ENCODE measurements around the gene PPP1CA. TPM values are rescaled to one million over a fixed set of nuclear protein-coding genes. Genes with fewer than 3 reads are reported as not detected.

PPP1CA gene
- total RNA-seq, 1 donor, result 172 TPM

DNA sequence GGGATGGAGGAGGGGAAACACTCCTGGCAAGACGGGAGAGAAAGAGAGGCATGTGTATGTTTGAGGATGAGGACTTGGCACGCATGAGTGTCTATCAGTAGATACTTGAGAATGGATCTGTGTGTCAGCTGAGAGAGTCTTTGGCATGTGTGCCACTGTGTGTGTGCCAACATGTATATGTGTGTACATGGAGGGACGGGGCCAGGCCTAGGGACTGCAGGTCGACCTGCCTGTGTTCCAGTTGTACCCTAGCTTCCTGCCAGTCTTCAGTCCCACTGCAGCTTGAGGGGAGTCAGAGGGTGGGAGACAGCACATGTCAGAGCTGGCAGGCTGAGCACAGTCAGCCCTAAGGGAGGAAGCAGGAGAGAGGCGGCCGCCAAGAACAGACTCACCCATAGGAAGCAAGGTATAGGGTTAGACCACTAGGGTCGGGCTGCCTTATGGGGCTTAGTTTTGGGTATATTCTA is 33.9 kb downstream of the PPP1CA start:
- DNase-seq (ENCODE audit: low read depth), result no peak
- H3K4me3 ChIP-seq (ENCODE audit: low read depth, low read length), result no peak overlapping the region
- TF ChIP-seq CTCF (IDR thresholded peaks at IDR 0.05; ENCODE audit: insufficient read depth, low read depth, low read length), result no peak

DNA sequence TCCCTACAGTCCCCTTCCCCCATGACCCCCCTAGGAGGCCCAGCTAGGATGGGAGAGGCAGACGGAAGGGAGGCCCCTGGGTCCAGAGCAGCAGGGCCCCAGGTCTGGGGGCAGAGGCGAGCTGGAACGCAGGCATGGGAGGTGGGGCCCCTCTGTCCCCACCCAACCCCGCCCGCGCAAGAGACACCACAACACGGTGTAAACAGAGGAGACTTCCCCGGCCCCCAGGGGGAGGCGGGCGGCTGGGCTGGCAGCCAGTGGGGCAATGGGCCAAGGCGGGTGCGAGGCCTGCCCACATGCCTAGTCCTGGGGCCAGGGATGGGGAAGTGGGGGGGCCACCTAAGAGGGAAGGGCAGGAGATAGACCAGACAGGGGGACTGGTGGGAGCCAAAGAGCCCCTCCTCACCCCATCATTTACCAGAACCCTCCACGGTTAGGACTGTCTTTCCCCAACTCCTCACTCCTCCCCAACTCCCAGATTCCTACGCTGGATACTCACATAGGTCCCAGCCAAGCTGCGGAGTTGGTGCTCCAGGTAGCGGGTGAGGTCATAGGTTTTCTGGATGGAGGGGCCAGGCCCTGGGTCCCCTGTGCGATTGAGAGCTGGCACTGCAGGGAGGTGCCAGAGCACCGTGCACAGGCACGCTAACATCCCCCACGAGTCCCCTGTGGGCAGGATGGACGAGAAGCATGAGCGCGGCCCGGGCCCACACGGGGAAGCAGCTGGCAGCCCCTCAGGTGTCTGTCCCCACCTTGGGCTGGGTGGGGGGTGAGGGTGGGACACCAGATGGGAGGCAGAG is 34.5 kb downstream of the PPP1CA start:
- DNase-seq (ENCODE audit: low read depth), result peak; percentile 46
- H3K4me3 ChIP-seq (ENCODE audit: low read depth, low read length), result no peak overlapping the region
- no peak for TF ChIP-seq CTCF (IDR thresholded peaks at IDR 0.05; ENCODE audit: insufficient read depth, low read depth, low read length)

DNA sequence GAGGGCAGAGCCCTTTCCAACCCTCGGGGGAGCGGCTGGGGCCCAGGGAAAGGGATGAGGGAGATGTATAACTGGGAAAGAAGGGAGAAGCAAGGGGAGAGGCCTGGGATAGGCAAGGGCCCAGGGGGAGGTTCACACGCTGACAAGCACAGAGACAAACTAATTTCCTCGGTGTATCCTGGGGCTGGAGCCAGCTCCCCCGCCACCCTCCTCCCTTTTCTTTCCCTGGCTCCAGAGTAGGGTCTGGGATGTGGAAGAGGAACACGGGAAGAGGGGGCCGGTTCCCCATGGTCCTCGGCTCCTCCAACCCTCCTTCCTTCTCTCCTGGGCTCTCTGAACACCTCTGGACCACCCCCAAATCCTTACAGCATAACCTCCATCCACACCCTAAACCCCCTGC is 35.1 kb downstream of the PPP1CA start:
- H3K4me3 ChIP-seq (ENCODE audit: low read depth, low read length), result no peak overlapping the region
- no peak for TF ChIP-seq CTCF (IDR thresholded peaks at IDR 0.05; ENCODE audit: insufficient read depth, low read depth, low read length)
- DNase-seq (ENCODE audit: low read depth), result peak; percentile 42

GRCh38 chr11:67365736-67366444 is 35.8 kb downstream of the PPP1CA start:
- no peak overlapping the region for H3K4me3 ChIP-seq (ENCODE audit: low read depth, low read length)
- TF ChIP-seq CTCF (IDR thresholded peaks at IDR 0.05; ENCODE audit: insufficient read depth, low read depth, low read length), result no peak
- no peak for DNase-seq (ENCODE audit: low read depth)

- TF ChIP-seq CTCF (IDR thresholded peaks at IDR 0.05; ENCODE audit: insufficient read depth, low read depth, low read length), result no peak
- H3K4me3 ChIP-seq (ENCODE audit: low read depth, low read length), result no peak overlapping the region
- DNase-seq (ENCODE audit: low read depth), result no peak
Measured at GRCh38 chr11:67364783-67365722, 36.6 kb downstream of the PPP1CA start.

DNA sequence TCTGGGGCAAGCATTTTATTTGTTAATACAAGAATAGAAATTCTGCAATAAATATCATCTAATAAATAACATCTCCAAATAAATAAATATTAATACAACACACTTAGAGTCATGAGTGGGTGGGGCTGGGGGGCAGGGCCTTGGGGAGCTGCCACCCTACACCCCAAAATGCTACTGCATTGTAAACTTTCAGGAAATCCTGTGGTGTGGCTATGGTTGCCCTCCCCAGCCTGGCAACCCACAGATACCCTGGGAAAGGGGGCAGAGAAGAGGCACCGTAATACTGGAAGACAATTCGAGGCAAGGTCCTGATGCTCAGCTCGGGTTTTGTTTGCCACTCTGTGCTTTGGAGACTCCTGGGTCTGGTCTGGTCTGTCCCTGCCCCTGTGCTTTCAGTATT is 37.5 kb downstream of the PPP1CA start:
- no peak for TF ChIP-seq CTCF (IDR thresholded peaks at IDR 0.05; ENCODE audit: insufficient read depth, low read depth, low read length)
- no peak overlapping the region for H3K4me3 ChIP-seq (ENCODE audit: low read depth, low read length)
- DNase-seq (ENCODE audit: low read depth), result no peak

All from fibroblast of villous mesenchyme (primary cell).